Parathyroid adenoma (tissue), 2 donors: ENCODE results near the gene COMMD1.

Experiments
- H2AFZ ChIP-seq: fragments of 300-600 bp; sonication (generic); one replicate; pipeline ENCODE4 v1.7.0; 2017; ENCODE audit warnings: antibody characterized with exemption, mild to moderate bottlenecking
- H3K27ac ChIP-seq: fragments of 300-600 bp; sonication (generic); one replicate; pipeline ENCODE4 v1.7.0; 2017
- H3K27me3 ChIP-seq: fragments of 300-600 bp; sonication (generic); one replicate; pipeline ENCODE4 v1.7.0; 2017; ENCODE audit warnings: low read length; ENCODE audit not compliant: control insufficient read depth, insufficient read depth
- H3K36me3 ChIP-seq: fragments of 300-600 bp; sonication (generic); one replicate; pipeline ENCODE4 v1.7.0; 2017; ENCODE audit warnings: low read length; ENCODE audit not compliant: control insufficient read depth, insufficient read depth
- H3K4me1 ChIP-seq: fragments of 300-600 bp; sonication (generic); one replicate; pipeline ENCODE4 v1.7.0; 2017; ENCODE audit warnings: control low read depth
- H3K4me2 ChIP-seq: fragments of 300-600 bp; sonication (generic); one replicate; pipeline ENCODE4 v1.7.0; 2017; ENCODE audit warnings: low read length
- H3K4me3 ChIP-seq: fragments of 300-600 bp; sonication (generic); one replicate; pipeline ENCODE4 v1.7.0; 2017; ENCODE audit warnings: low read depth, low read length
- H3K79me2 ChIP-seq: fragments of 300-600 bp; sonication (generic); one replicate; pipeline ENCODE4 v1.7.0; 2017; ENCODE audit warnings: control low read depth
- H3K9ac ChIP-seq: fragments of 300-600 bp; sonication (generic); one replicate; pipeline ENCODE4 v1.7.0; 2017; ENCODE audit warnings: mild to moderate bottlenecking
- H3K9me3 ChIP-seq: fragments of 300-600 bp; sonication (generic); one replicate; pipeline ENCODE4 v1.7.0; 2017; ENCODE audit warnings: low read length; ENCODE audit not compliant: control insufficient read depth
- TF ChIP-seq, protein P1 (sequence below): fragments of 300-600 bp; sonication (generic); IDR thresholded peaks from one replicate; pipeline ENCODE4 v1.7.0; 2017; ENCODE audit warnings: antibody characterized with exemption, mild to moderate bottlenecking
- donor health status: primary hyperparathyroidism.

Gene COMMD1

GRCh38 chr2:62099050-62099449, 193.6 kb downstream of the COMMD1 start:
- H3K79me2 ChIP-seq: no peaks in the 10 kb centered on the region
- H3K27me3 ChIP-seq: no peaks in the 10 kb centered on the region
- no peak overlapping the region for H3K9ac ChIP-seq
- TF ChIP-seq, protein P1, sequence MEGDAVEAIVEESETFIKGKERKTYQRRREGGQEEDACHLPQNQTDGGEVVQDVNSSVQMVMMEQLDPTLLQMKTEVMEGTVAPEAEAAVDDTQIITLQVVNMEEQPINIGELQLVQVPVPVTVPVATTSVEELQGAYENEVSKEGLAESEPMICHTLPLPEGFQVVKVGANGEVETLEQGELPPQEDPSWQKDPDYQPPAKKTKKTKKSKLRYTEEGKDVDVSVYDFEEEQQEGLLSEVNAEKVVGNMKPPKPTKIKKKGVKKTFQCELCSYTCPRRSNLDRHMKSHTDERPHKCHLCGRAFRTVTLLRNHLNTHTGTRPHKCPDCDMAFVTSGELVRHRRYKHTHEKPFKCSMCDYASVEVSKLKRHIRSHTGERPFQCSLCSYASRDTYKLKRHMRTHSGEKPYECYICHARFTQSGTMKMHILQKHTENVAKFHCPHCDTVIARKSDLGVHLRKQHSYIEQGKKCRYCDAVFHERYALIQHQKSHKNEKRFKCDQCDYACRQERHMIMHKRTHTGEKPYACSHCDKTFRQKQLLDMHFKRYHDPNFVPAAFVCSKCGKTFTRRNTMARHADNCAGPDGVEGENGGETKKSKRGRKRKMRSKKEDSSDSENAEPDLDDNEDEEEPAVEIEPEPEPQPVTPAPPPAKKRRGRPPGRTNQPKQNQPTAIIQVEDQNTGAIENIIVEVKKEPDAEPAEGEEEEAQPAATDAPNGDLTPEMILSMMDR: no peak
- no peaks in the 10 kb centered on the region for H3K36me3 ChIP-seq
- H3K4me3 ChIP-seq: no peak overlapping the region
- H3K4me2 ChIP-seq: no peak overlapping the region
- H3K27ac ChIP-seq: no peak overlapping the region
- no peaks in the 10 kb centered on the region for H3K4me1 ChIP-seq
- H2AFZ ChIP-seq: no peak overlapping the region
- H3K9me3 ChIP-seq: no peaks in the 10 kb centered on the region

GRCh38 chr2:62099523-62100175, 194.2 kb downstream of the COMMD1 start:
- H3K79me2 ChIP-seq: no peaks in the 10 kb centered on the region
- H3K4me1 ChIP-seq: no peaks in the 10 kb centered on the region
- no peaks in the 10 kb centered on the region for H3K9me3 ChIP-seq
- no peak overlapping the region for H3K27ac ChIP-seq
- H3K27me3 ChIP-seq: no peaks in the 10 kb centered on the region
- H3K9ac ChIP-seq: no peak overlapping the region
- H3K36me3 ChIP-seq: no peaks in the 10 kb centered on the region
- TF ChIP-seq, protein P1: no peak
- no peak overlapping the region for H3K4me3 ChIP-seq
- H2AFZ ChIP-seq: no peak overlapping the region
- no peak overlapping the region for H3K4me2 ChIP-seq

GRCh38 chr2:62101886-62102285, 196.4 kb downstream of the COMMD1 start:
- Histone ChIP-seq H3K4me1 (no peaks in the 10 kb centered on the region), H3K27me3 (no peaks in the 10 kb centered on the region), H3K4me2 (no peak overlapping the region), H3K4me3 (no peak overlapping the region), H3K27ac (no peak overlapping the region), H3K9me3 (no peaks in the 10 kb centered on the region), H3K9ac (no peak overlapping the region), H3K36me3 (no peaks in the 10 kb centered on the region), H3K79me2 (no peaks in the 10 kb centered on the region), H2AFZ (no peak overlapping the region)
- TF ChIP-seq, protein P1: no peak

GRCh38 chr2:62102402-62102920, 197.0 kb downstream of the COMMD1 start:
- Histone ChIP-seq H3K9ac (no peak overlapping the region), H2AFZ (no peak overlapping the region), H3K4me2 (no peak overlapping the region), H3K27me3 (no peaks in the 10 kb centered on the region), H3K9me3 (no peaks in the 10 kb centered on the region), H3K27ac (no peak overlapping the region), H3K4me3 (no peak overlapping the region), H3K36me3 (no peaks in the 10 kb centered on the region), H3K4me1 (no peaks in the 10 kb centered on the region), H3K79me2 (no peaks in the 10 kb centered on the region)
- TF ChIP-seq, protein P1: no peak

DNA sequence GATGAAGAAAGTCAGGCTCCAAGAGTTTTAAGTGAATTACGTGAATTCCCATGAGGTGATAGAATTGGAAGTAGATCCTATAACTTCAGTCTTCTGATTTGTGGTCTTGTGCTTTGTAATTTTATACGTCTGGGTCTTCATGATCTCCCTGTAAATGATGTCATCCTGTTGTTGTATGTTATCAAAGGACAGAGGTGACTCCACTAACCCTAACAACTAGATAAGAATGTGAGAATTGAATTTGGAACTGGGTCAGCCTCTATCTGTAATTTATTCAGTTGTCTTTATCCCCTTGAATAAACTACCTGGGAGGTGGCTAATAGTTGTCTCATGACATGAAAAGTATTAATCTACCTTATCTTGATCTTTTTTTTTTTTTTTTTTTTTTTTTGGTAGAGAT, 204.1 kb downstream of the COMMD1 start:
- TF ChIP-seq, protein P1: no peak
- H3K9me3 ChIP-seq: no peaks in the 10 kb centered on the region
- H3K79me2 ChIP-seq: no peaks in the 10 kb centered on the region
- no peak overlapping the region for H2AFZ ChIP-seq
- no peak overlapping the region for H3K4me2 ChIP-seq
- H3K4me1 ChIP-seq: no peaks in the 10 kb centered on the region
- no peak overlapping the region for H3K27ac ChIP-seq
- no peak overlapping the region for H3K4me3 ChIP-seq
- H3K27me3 ChIP-seq: no peaks in the 10 kb centered on the region
- H3K9ac ChIP-seq: no peak overlapping the region
- H3K36me3 ChIP-seq: no peaks in the 10 kb centered on the region
